Breast epithelium (tissue), 4 donors: Measurements from ENCODE around the gene ATF5. TPM values are rescaled to one million over a fixed set of nuclear protein-coding genes. Genes with fewer than 3 reads are reported as not detected.

Experiments used
- DNase-seq, 2 donors: peaks; one replicate each; pipeline ENCODE4 v3.0.0-alpha.2; 2019; ENCODE audit warnings: low spot score in 2 of 2
- H3K27ac ChIP-seq, 2 donors: fragments of 200-600 bp; sonication (generic) in 1 of 2; one replicate each; pipeline ENCODE4 v1.5.1; 2016 to 2019; ENCODE audit warnings: mild to moderate bottlenecking in 1 of 2
- H3K27me3 ChIP-seq, 2 donors: fragments of 200-600 bp; sonication (generic) in 1 of 2; one replicate each; pipeline versions ENCODE4 v1.5.1 to v1.6.0; 2017 to 2019; ENCODE audit warnings: control low read depth in 1 of 2, mild to moderate bottlenecking in 1 of 2
- H3K36me3 ChIP-seq: fragments of 200-600 bp; one replicate; pipeline ENCODE4 v1.5.1; 2019
- H3K4me1 ChIP-seq, 2 donors: fragments of 200-600 bp; sonication (generic); one replicate each; pipeline ENCODE4 v1.5.1; 2016 to 2019; ENCODE audit warnings: control low read depth in 1 of 2
- H3K4me3 ChIP-seq, 3 donors: fragments of 200-600 bp; sonication (generic); 1 replicate in 2 of 3; 2 replicates in 1 of 3; pipeline ENCODE4 v1.5.1; 2016 to 2019; ENCODE audit warnings: mild to moderate bottlenecking in 3 of 3, moderate library complexity in 2 of 3
- H3K9me3 ChIP-seq, 2 donors: fragments of 200-600 bp; sonication (generic) in 1 of 2; one replicate each; pipeline ENCODE4 v1.5.1; 2016 to 2019; ENCODE audit warnings: control low read depth in 1 of 2
- CTCF ChIP-seq, 3 donors: fragments of 450-650 bp; IDR thresholded peaks; one replicate each; pipeline ENCODE4 v1.5.1; 2016 to 2017; ENCODE audit warnings: antibody characterized with exemption in 3 of 3, mild to moderate bottlenecking in 3 of 3, moderate library complexity in 3 of 3
- POLR2A ChIP-seq: fragments of 450-650 bp; IDR thresholded peaks from one replicate; pipeline ENCODE4 v1.6.1; 2016; ENCODE audit warnings: antibody characterized with exemption, mild to moderate bottlenecking, moderate library complexity
- POLR2AphosphoS5 ChIP-seq, 3 donors: sonication (generic); formaldehyde crosslinking; IDR thresholded peaks; one replicate each; pipeline ENCODE4 v1.6.1; 2017; ENCODE audit warnings: antibody characterized with exemption in 3 of 3
- intact Hi-C: fragments of 100-400 bp; cut with DNase I; formaldehyde crosslinking; loops from one replicate; pipeline ENCODE4 v1.15.1; 2023; ENCODE audit warnings: low total_unique reads
- total RNA-seq, 3 donors: library from RNA; depleted of rRNA; stranded (reverse); fragments of >200 nt; gene quantifications; one replicate each; pipeline ENCODE4 v1.1.0, GENCODE V29; 2016

ATF5 gene
- total RNA-seq, 3 donors from 2014 or later = 5.9 to 20.0 (median 8.2) TPM

DNA sequence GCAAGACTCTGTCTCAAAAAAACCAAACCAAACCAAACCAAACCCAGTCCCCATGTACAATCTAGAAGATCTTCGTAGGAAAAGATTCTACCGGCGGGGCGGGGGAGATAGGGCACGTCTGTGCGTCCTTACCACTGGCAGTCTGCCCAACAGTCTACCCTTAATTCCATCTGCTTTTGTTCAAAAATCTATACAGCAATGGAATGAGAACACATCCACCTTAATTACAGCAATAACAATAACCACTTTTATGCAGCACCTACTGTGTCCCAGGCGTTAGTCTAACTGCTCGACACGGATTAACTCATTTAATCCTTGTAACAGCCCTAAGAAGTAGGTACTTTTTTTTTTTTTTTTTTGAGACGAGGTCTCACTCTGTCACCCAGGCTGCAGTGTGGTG lies 2.5 kb upstream of the ATF5 start:
- intact Hi-C loops = no loop called here
- H3K4me1 ChIP-seq = peaks cover 4 to 11% of the 10 kb centered on the region in 2 donors
- H3K27ac ChIP-seq = no peak overlapping the region
- H3K4me3 ChIP-seq = no peak overlapping the region
- no peaks in the 10 kb centered on the region for H3K36me3 ChIP-seq
- DNase-seq = no peak
- no peaks in the 10 kb centered on the region for H3K27me3 ChIP-seq
- no peak for TF ChIP-seq POLR2AphosphoS5 (IDR thresholded peaks at IDR 0.05)
- no peak for TF ChIP-seq CTCF (IDR thresholded peaks at IDR 0.05)
- TF ChIP-seq POLR2A = no peak
- no peaks in the 10 kb centered on the region for H3K9me3 ChIP-seq

- Histone ChIP-seq H3K27me3 (no peaks in the 10 kb centered on the region), H3K9me3 (no peaks in the 10 kb centered on the region), H3K4me1 (peaks cover 4 to 11% of the 10 kb centered on the region in 2 donors), H3K27ac (no peak overlapping the region), H3K4me3 (peak overlapping the region in 1 of 3 donors; percentile 94), H3K36me3 (no peaks in the 10 kb centered on the region)
- intact Hi-C loops = no loop called here
- TF ChIP-seq CTCF (IDR thresholded peaks at IDR 0.05) (no peak), POLR2A (no peak), POLR2AphosphoS5 (IDR thresholded peaks at IDR 0.05) (no peak)
- DNase-seq = no peak
Measured at GRCh38 chr19:49927526-49928264, 1.3 kb upstream of the ATF5 start.

GRCh38 chr19:49929611-49930482 lies 842 bp downstream of the ATF5 start:
- intact Hi-C loops = loop anchor here (1.0 kb wide), 1 partner anchor 16 kb away; no protein-coding TSS in a partner anchor
- Histone ChIP-seq H3K27me3 (no peaks in the 10 kb centered on the region), H3K9me3 (no peaks in the 10 kb centered on the region), H3K27ac (peak overlapping the region; percentile 89 to 97), H3K4me3 (peak overlapping the region; percentile 93 to 97 (median 94)), H3K36me3 (no peaks in the 10 kb centered on the region), H3K4me1 (peaks cover 4 to 11% of the 10 kb centered on the region in 2 donors)
- TF ChIP-seq POLR2A (no peak), CTCF (IDR thresholded peaks at IDR 0.05) (peak; percentile 10 to 33 (median 32)), POLR2AphosphoS5 (IDR thresholded peaks at IDR 0.05) (peak; percentile 50 to 84 (median 53))
- peak; percentile 83 to 84 for DNase-seq

- intact Hi-C loops = loop anchor here (1.0 kb wide), 1 partner anchor 16 kb away; no protein-coding TSS in a partner anchor
- peak overlapping the region; percentile 89 to 97 for H3K27ac ChIP-seq
Measured at GRCh38 chr19:49930483-49931011, 1.5 kb downstream of the ATF5 start.

More at GRCh38 chr19:49930483-49931011, 1.5 kb downstream of the ATF5 start:
- DNase-seq = no peak
- Histone ChIP-seq H3K27me3 (no peaks in the 10 kb centered on the region), H3K36me3 (no peaks in the 10 kb centered on the region), H3K4me3 (peak overlapping the region in 1 of 3 donors; percentile 94), H3K9me3 (no peaks in the 10 kb centered on the region), H3K4me1 (peaks cover 4 to 11% of the 10 kb centered on the region in 2 donors)
- TF ChIP-seq CTCF (IDR thresholded peaks at IDR 0.05) (no peak), POLR2A (no peak), POLR2AphosphoS5 (IDR thresholded peaks at IDR 0.05) (no peak)
